Measurements from ENCODE around the gene SOBP. TPM values are rescaled to one million over a fixed set of nuclear protein-coding genes. Genes with fewer than 3 reads are reported as not detected.
A peak's percentile ranks its signal among the peaks of the same experiment; 100 is the strongest.

The SOBP gene
- total and polyA plus RNA-seq, 2 donors (not counting 1 experiment from before 2014, with no cell fraction given): 0.82 to 1.5 TPM

DNA sequence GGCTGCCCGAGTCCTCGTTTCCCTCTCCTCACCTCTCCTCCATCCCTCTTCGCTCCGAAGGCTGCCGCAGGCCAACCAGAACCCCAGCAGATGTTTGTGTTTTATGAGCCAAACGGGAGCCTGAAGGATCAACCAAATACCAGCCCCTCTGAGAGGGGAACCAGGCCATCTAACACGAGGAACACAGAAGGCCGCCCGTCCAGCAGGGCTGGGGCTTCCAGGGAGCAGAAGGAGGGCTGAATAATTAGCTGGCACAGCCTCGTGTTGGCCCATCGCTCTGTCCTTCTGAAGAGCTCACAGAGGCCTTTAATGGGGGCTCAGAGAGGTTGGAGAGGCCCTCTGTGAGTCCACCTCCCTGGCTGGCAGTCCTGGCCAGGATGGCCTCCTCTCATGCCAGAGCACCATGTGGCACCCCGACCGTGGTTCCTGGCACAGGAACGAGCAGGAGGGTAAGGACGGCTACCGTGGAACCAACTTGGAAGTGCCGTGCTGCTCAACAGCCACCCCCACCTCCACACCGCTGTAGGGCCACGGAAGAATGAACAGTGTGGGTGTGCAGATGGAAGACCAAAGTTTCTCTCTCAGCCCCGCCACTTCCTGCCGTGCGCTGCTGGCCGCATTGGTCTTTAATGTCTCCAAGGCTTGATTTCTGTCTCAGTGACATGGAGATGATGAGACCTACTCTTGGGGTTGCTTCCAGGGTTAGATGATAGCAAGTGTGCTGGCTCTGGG, 179.0 kb downstream of the SOBP start:
- Histone ChIP-seq H3K27ac (ENCODE audit: low read length in 2 of 2) (peak overlapping the region in 1 of 2 donors; percentile 26), H3K4me1 (ENCODE audit: control insufficient read depth in 2 of 2, insufficient read depth in 2 of 2, low read length in 2 of 2) (peaks cover 62% of the 10 kb centered on the region in 2 donors), H2AFZ (ENCODE audit: insufficient read depth, low read depth, low read length, poor library complexity, severe bottlenecking) (peak overlapping the region; percentile 50), H3K36me3 (replicated peaks in 1 of 2; ENCODE audit: control extremely low read depth in 1 of 2, control insufficient read depth in 1 of 2, extremely low read depth in 1 of 2, insufficient read depth in 2 of 2, low read length in 1 of 2) (no peaks in the 10 kb centered on the region), H3K27me3 (replicated peaks in 1 of 4; ENCODE audit: control extremely low read depth in 1 of 4, control insufficient read depth in 3 of 4, insufficient read depth in 4 of 4, low read length in 3 of 4) (no peaks in the 10 kb centered on the region), H3K4me3 (ENCODE audit: control extremely low read depth in 1 of 5, extremely low read depth in 1 of 5, insufficient read depth in 1 of 5, low read depth in 2 of 5, low read length in 4 of 5) (no peak overlapping the region), H4K20me1 (ENCODE audit: control insufficient read depth, insufficient read depth, low read length, poor library complexity, severe bottlenecking) (no peaks in the 10 kb centered on the region), H3K79me2 (ENCODE audit: control insufficient read depth, insufficient read depth, low read length) (no peaks in the 10 kb centered on the region), H3K9me3 (ENCODE audit: control extremely low read depth in 1 of 3, control insufficient read depth in 2 of 3, insufficient read depth in 1 of 3, low read length in 2 of 3) (peaks cover 0 to 9% (median 0%) of the 10 kb centered on the region in 3 donors), H3K4me2 (replicated peaks; ENCODE audit: low read depth, low read length, poor library complexity, severe bottlenecking) (peak overlapping the region; percentile 56), H3K9ac (ENCODE audit: low read length) (no peak overlapping the region)
- intact Hi-C loops (cut with micrococcal nuclease): loop anchor here (1.0 kb wide), 1 partner anchor 11 kb away; no protein-coding TSS in a partner anchor
- peak overlapping the region; percentile 48 for H3K4me3 Mint-ChIP-seq
- peaks cover 65% of the 10 kb centered on the region for H3K4me1 Mint-ChIP-seq
- ATAC-seq (ENCODE audit: low read depth) (peak; percentile 72), DNase-seq (peak; percentile 61)
- H3K27ac Mint-ChIP-seq: peak overlapping the region; percentile 83
- ChIA-PET CTCF (interaction anchor here (0.9 to 3.8 kb wide), 5 partner anchors 11 to 209 kb away, joined by 3 to 25 read pairs (median 3); partner anchors contain the start of gene PDSS2), POLR2A (interaction anchor here (1.6 kb wide), 1 partner anchor 11 kb away, joined by 7 read pairs; no protein-coding TSS in a partner anchor)
- H3K9me3 Mint-ChIP-seq (ENCODE audit: insufficient read depth): no peaks in the 10 kb centered on the region
- TF ChIP-seq EZH2 (IDR thresholded peaks at IDR 0.05; ENCODE audit: borderline replicate concordance, insufficient read depth, low read depth, low read length, poor library complexity, severe bottlenecking): no peak
- TF ChIP-seq, protein P1, sequence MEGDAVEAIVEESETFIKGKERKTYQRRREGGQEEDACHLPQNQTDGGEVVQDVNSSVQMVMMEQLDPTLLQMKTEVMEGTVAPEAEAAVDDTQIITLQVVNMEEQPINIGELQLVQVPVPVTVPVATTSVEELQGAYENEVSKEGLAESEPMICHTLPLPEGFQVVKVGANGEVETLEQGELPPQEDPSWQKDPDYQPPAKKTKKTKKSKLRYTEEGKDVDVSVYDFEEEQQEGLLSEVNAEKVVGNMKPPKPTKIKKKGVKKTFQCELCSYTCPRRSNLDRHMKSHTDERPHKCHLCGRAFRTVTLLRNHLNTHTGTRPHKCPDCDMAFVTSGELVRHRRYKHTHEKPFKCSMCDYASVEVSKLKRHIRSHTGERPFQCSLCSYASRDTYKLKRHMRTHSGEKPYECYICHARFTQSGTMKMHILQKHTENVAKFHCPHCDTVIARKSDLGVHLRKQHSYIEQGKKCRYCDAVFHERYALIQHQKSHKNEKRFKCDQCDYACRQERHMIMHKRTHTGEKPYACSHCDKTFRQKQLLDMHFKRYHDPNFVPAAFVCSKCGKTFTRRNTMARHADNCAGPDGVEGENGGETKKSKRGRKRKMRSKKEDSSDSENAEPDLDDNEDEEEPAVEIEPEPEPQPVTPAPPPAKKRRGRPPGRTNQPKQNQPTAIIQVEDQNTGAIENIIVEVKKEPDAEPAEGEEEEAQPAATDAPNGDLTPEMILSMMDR (IDR thresholded peaks at IDR 0.05): no peak
- no peaks in the 10 kb centered on the region for H3K27me3 Mint-ChIP-seq
- WGBS (ENCODE audit: insufficient coverage): 53% methylated on average over 13 of the region's 23 CpGs

DNA sequence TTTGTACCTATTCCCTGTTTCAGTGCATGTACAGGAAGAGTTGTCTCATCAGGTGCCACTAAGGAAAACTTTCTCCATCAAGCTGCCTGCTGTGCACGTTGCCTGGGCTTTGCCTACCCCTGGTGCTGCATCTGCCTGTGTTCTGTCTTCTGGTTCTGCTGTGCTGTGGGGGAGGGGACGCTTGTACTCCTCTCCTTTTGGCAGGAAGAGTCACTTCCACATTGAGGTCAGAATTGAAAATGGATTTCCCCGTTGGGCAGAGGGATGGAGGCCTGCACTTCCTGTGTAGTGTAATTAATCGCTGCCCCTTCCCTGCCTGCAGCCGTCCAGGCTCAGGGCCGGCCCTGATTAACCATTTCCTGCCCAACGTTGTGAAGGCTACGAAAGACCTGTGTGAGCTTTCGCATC, 180.9 kb downstream of the SOBP start:
- intact Hi-C loops (cut with micrococcal nuclease): loop anchor here (10.0 kb wide), 1 partner anchor 556 kb away; the partner anchor contains the start of gene BEND3
- H3K9ac ChIP-seq (ENCODE audit: low read length): peak overlapping the region; percentile 33

More for the DNA sequence above, 180.9 kb downstream of the SOBP start:
- Mint-ChIP-seq H3K4me1 (peaks cover 62% of the 10 kb centered on the region), H3K4me3 (peak overlapping the region; percentile 50), H3K27ac (peak overlapping the region; percentile 56), H3K9me3 (ENCODE audit: insufficient read depth) (no peaks in the 10 kb centered on the region), H3K27me3 (no peaks in the 10 kb centered on the region)
- Histone ChIP-seq H3K79me2 (ENCODE audit: control insufficient read depth, insufficient read depth, low read length) (no peaks in the 10 kb centered on the region), H3K36me3 (replicated peaks in 1 of 2; ENCODE audit: control extremely low read depth in 1 of 2, control insufficient read depth in 1 of 2, extremely low read depth in 1 of 2, insufficient read depth in 2 of 2, low read length in 1 of 2) (no peaks in the 10 kb centered on the region), H3K9me3 (ENCODE audit: control extremely low read depth in 1 of 3, control insufficient read depth in 2 of 3, insufficient read depth in 1 of 3, low read length in 2 of 3) (peaks cover 0 to 9% (median 0%) of the 10 kb centered on the region in 3 donors), H3K27me3 (replicated peaks in 1 of 4; ENCODE audit: control extremely low read depth in 1 of 4, control insufficient read depth in 3 of 4, insufficient read depth in 4 of 4, low read length in 3 of 4) (no peaks in the 10 kb centered on the region), H3K4me2 (replicated peaks; ENCODE audit: low read depth, low read length, poor library complexity, severe bottlenecking) (peak overlapping the region; percentile 70), H3K4me1 (ENCODE audit: control insufficient read depth in 2 of 2, insufficient read depth in 2 of 2, low read length in 2 of 2) (peaks cover 69 to 72% of the 10 kb centered on the region in 2 donors), H3K4me3 (ENCODE audit: control extremely low read depth in 1 of 5, extremely low read depth in 1 of 5, insufficient read depth in 1 of 5, low read depth in 2 of 5, low read length in 4 of 5) (peak overlapping the region in 1 of 5 experiments; percentile 38), H2AFZ (ENCODE audit: insufficient read depth, low read depth, low read length, poor library complexity, severe bottlenecking) (peak overlapping the region; percentile 5), H4K20me1 (ENCODE audit: control insufficient read depth, insufficient read depth, low read length, poor library complexity, severe bottlenecking) (no peaks in the 10 kb centered on the region), H3K27ac (ENCODE audit: low read length in 2 of 2) (peak overlapping the region; percentile 35 to 54)
- ChIA-PET CTCF (interaction anchor here (1.2 to 3.8 kb wide), 9 partner anchors 8 to 557 kb away, joined by 3 to 25 read pairs (median 4); no protein-coding TSS in a partner anchor), POLR2A (interaction anchor here (0.7 to 1.2 kb wide), 2 partner anchors 13 to 54 kb away, joined by 3 to 4 read pairs; no protein-coding TSS in a partner anchor)
- TF ChIP-seq, protein P1 (IDR thresholded peaks at IDR 0.05): no peak
- TF ChIP-seq EZH2 (IDR thresholded peaks at IDR 0.05; ENCODE audit: borderline replicate concordance, insufficient read depth, low read depth, low read length, poor library complexity, severe bottlenecking): no peak
- DNase-seq (peak; percentile 83), ATAC-seq (ENCODE audit: low read depth) (peak; percentile 32)
- WGBS (ENCODE audit: insufficient coverage): 1% methylated on average over 7 of the region's 9 CpGs
